Right lobe of liver (tissue), 4 donors: Measurements from ENCODE around the gene SSPN.

Experiments
- CTCF ChIP-seq, 4 donors: fragments of 200-600 bp in 3 of 4; fragments of 450-650 bp in 1 of 4; IDR thresholded peaks; one replicate each; pipeline versions ENCODE4 v1.5.1 to v1.8.0; 2016 to 2022; ENCODE audit warnings: antibody characterized with exemption in 4 of 4, mild to moderate bottlenecking in 2 of 4
- POLR2A ChIP-seq: fragments of 450-650 bp; IDR thresholded peaks from one replicate; pipeline ENCODE4 v1.6.1; 2017; ENCODE audit warnings: antibody characterized with exemption, mild to moderate bottlenecking
- donor health status: DM: no; HTN: no; CAD: no.
- donor health status: DM: no; HTN: no; CAD: no.
- donor health status: DM: no; HTN: yes; CAD: no.

- TF ChIP-seq CTCF (IDR thresholded peaks at IDR 0.05) (no peak), POLR2A (peak; percentile 32)
These were observed 79.3 kb downstream of the SSPN start for GRCh38 chr12:26274441-26275312.
